SU-DHL-6 (cell line): ENCODE results near the gene LOXL1.

Source experiments
- H2AFZ ChIP-seq: fragments of 200-600 bp; sonication (generic); 2 replicates; pipeline ENCODE4 v1.6.1; 2014; ENCODE audit warnings: low read depth, mild to moderate bottlenecking, moderate library complexity, mixed read lengths, antibody characterized with exemption, low read length; ENCODE audit not compliant: severe bottlenecking
- H3F3A ChIP-seq: fragments of 200-600 bp; shearing (Covaris generic); 2 replicates; pipeline ENCODE4 v1.6.0; 2016; ENCODE audit warnings: antibody characterized with exemption, mild to moderate bottlenecking; ENCODE audit not compliant: insufficient read depth
- H3K27ac ChIP-seq: fragments of 200-600 bp; sonication (generic); 2 replicates; pipeline ENCODE4 v1.5.1; 2016; ENCODE audit warnings: low read depth, mild to moderate bottlenecking, low read length, moderate library complexity, mixed read lengths
- H3K27me3 ChIP-seq: fragments of 200-600 bp; sonication (generic), shearing (Covaris generic); 2 replicates; pipeline ENCODE4 v1.6.0; 2014; ENCODE audit warnings: mild to moderate bottlenecking, low read length
- H3K36me3 ChIP-seq: fragments of 200-600 bp; sonication (generic); 2 replicates; pipeline ENCODE4 v1.6.1; 2014; ENCODE audit warnings: mild to moderate bottlenecking, low read length, mixed read lengths
- H3K4me2 ChIP-seq: fragments of 300-600, 200-600 bp; shearing (Covaris generic), sonication (generic); 2 replicates; pipeline ENCODE4 v1.6.0; 2014; ENCODE audit warnings: low read length, low read depth, mild to moderate bottlenecking; ENCODE audit not compliant: poor library complexity, severe bottlenecking
- H3K4me3 ChIP-seq: fragments of 200-600 bp; sonication (generic); 2 replicates; pipeline ENCODE4 v1.5.1; 2014; ENCODE audit warnings: antibody characterized with exemption, low read length, mild to moderate bottlenecking, mixed read lengths; ENCODE audit not compliant: insufficient read depth, poor library complexity, severe bottlenecking
- H3K79me2 ChIP-seq: fragments of 200-600 bp; sonication (generic); 2 replicates; pipeline ENCODE4 v1.6.1; 2014; ENCODE audit warnings: mild to moderate bottlenecking, low read length, moderate library complexity; ENCODE audit not compliant: insufficient read depth
- H3K9ac ChIP-seq: fragments of 200-600 bp; sonication (generic); 2 replicates; pipeline ENCODE4 v1.7.0; 2014; ENCODE audit warnings: mild to moderate bottlenecking, low read length
- H3K9me2 ChIP-seq: fragments of 200-600 bp; sonication (generic); replicated peaks from 2 replicates; pipeline ENCODE4 v1.6.1; 2014; ENCODE audit warnings: low read length; ENCODE audit not compliant: insufficient read depth
- H3K9me3 ChIP-seq: fragments of 200-600 bp; sonication (generic); 2 replicates; pipeline ENCODE4 v1.6.1; 2014; ENCODE audit warnings: low read length, mixed read lengths; ENCODE audit not compliant: insufficient read depth
- H4K20me1 ChIP-seq: fragments of 200-600 bp; sonication (generic); 2 replicates; pipeline ENCODE4 v1.6.1; 2014; ENCODE audit warnings: low read depth, mild to moderate bottlenecking, antibody characterized with exemption, low read length, moderate library complexity, mixed read lengths
- CTCF ChIP-seq: fragments of 200-600 bp; sonication (generic); IDR thresholded peaks from one replicate; pipeline ENCODE4 v1.5.1; 2017; ENCODE audit warnings: antibody characterized with exemption, mild to moderate bottlenecking, low read length, moderate library complexity; ENCODE audit not compliant: insufficient read depth, poor library complexity, severe bottlenecking
- EZH2phosphoT487 ChIP-seq: fragments of 200-600 bp; sonication (generic), shearing (Covaris generic); conservative IDR thresholded peaks from 2 replicates; pipeline ENCODE4 v1.6.1; 2018; ENCODE audit warnings: mild to moderate bottlenecking, antibody characterized with exemption, low read length, moderate library complexity, mixed read lengths

Gene LOXL1

GRCh38 chr15:73930790-73931281 lies 4.6 kb downstream of the LOXL1 start:
- no peaks in the 10 kb centered on the region for H3K27me3 ChIP-seq
- H3K27ac ChIP-seq = no peak overlapping the region

GRCh38 chr15:73931441-73931840 lies 5.2 kb downstream of the LOXL1 start:
- TF ChIP-seq EZH2phosphoT487 (no peak), CTCF (no peak)
- Histone ChIP-seq H2AFZ (no peak overlapping the region), H3K9me3 (no peaks in the 10 kb centered on the region), H3K27ac (no peak overlapping the region), H3K4me3 (no peak overlapping the region), H3K27me3 (no peaks in the 10 kb centered on the region; the same call in 1 of the 2 replicates), H3K9me2 (no peaks in the 10 kb centered on the region), H3F3A (no peaks in the 10 kb centered on the region), H3K4me2 (no peak overlapping the region), H3K36me3 (no peaks in the 10 kb centered on the region), H3K79me2 (no peaks in the 10 kb centered on the region), H3K9ac (no peak overlapping the region), H4K20me1 (no peaks in the 10 kb centered on the region)

More at GRCh38 chr15:73930790-73931281, 4.6 kb downstream of the LOXL1 start:
- H3K4me2 ChIP-seq = no peak overlapping the region
- H3K79me2 ChIP-seq = no peaks in the 10 kb centered on the region
- H3K36me3 ChIP-seq = no peaks in the 10 kb centered on the region
- no peaks in the 10 kb centered on the region for H3F3A ChIP-seq
- H3K9ac ChIP-seq = no peak overlapping the region
- H2AFZ ChIP-seq = no peak overlapping the region
- H3K9me2 ChIP-seq = no peaks in the 10 kb centered on the region
- H3K9me3 ChIP-seq = no peaks in the 10 kb centered on the region
- TF ChIP-seq CTCF (no peak), EZH2phosphoT487 (no peak)
- H4K20me1 ChIP-seq = no peaks in the 10 kb centered on the region
- H3K4me3 ChIP-seq = no peak overlapping the region

GRCh38 chr15:73932381-73933191 lies 6.3 kb downstream of the LOXL1 start:
- Histone ChIP-seq H3K27me3 (no peaks in the 10 kb centered on the region; the same call in 1 of the 2 replicates), H3K4me2 (no peak overlapping the region)

More at GRCh38 chr15:73932381-73933191, 6.3 kb downstream of the LOXL1 start:
- Histone ChIP-seq H3K79me2 (no peaks in the 10 kb centered on the region), H3K36me3 (no peaks in the 10 kb centered on the region), H2AFZ (no peak overlapping the region), H3F3A (no peaks in the 10 kb centered on the region), H3K9me2 (no peaks in the 10 kb centered on the region), H3K4me3 (no peak overlapping the region), H3K9ac (no peak overlapping the region), H3K9me3 (no peaks in the 10 kb centered on the region), H3K27ac (no peak overlapping the region), H4K20me1 (no peaks in the 10 kb centered on the region)
- no peak for TF ChIP-seq CTCF
